Endothelial cell of umbilical vein (primary cell): ENCODE results near the gene GLYAT. TPM values are rescaled to one million over a fixed set of nuclear protein-coding genes. Genes with fewer than 3 reads are reported as not detected.

Source experiments
- BruUV-seq: library from RNA; stranded (reverse); fragments of 400-500 nt; replicated peaks from 2 replicates; lab custom pipeline; 2021; lab: Mats Ljungman, UMichigan
- CTCF ChIA-PET: fragments of 300-600, 350-600 bp; sonication (Branson Sonifier 250); formaldehyde crosslinking; loops from one replicate; lab custom pipeline; 2021; ENCODE audit warnings: antibody characterized with exemption, inconsistent platforms; lab: Charles Lee
- POLR2A ChIA-PET: fragments of 300-600, 350-600 bp; sonication (Branson Sonifier 250); formaldehyde crosslinking; loops from one replicate; lab custom pipeline; 2021; ENCODE audit warnings: antibody characterized with exemption, inconsistent platforms; lab: Charles Lee
- DNase-seq: peaks from one replicate; pipeline ENCODE4 v3.0.0-alpha.2; 2011; ENCODE audit warnings: low read depth, low spot score
- FAIRE-seq: peaks from 2 replicates; lab custom pipeline; 2011; peaks lifted over from hg19 to GRCh38; lab: Jason Lieb, UNC
- H2AFZ ChIP-seq: 2 replicates; pipeline ENCODE4 v1.6.0; 2012; ENCODE audit warnings: low read depth, low read length, control low read depth, inconsistent platforms
- H3K27ac ChIP-seq: 2 replicates; pipeline ENCODE4 v1.5.1; 2011; ENCODE audit warnings: low read depth, mild to moderate bottlenecking, control low read depth, low read length, moderate library complexity; ENCODE audit not compliant: insufficient read depth
- H3K27me3 ChIP-seq, 2 experiments: 2 replicates each; pipeline versions ENCODE4 v1.6.0 to v1.6.1; 2011; ENCODE audit warnings: low read length in 2 of 2, mixed read lengths in 1 of 2; ENCODE audit not compliant: control insufficient read depth in 2 of 2, insufficient read depth in 2 of 2
- H3K36me3 ChIP-seq, 2 experiments: 2 replicates in 1 of 2; 3 replicates in 1 of 2; pipeline ENCODE4 v1.5.1; 2011; ENCODE audit warnings: low read length in 2 of 2, mild to moderate bottlenecking in 1 of 2, moderate library complexity in 1 of 2; ENCODE audit not compliant: control insufficient read depth in 2 of 2, insufficient read depth in 2 of 2; ENCODE audit errors: extremely low read depth in 1 of 2
- H3K4me1 ChIP-seq: 3 replicates; pipeline ENCODE4 v1.5.1; 2011; ENCODE audit warnings: mild to moderate bottlenecking, low read length; ENCODE audit not compliant: control insufficient read depth, insufficient read depth; ENCODE audit errors: extremely low read depth
- H3K4me2 ChIP-seq: 2 replicates; pipeline ENCODE4 v1.6.1; 2011; ENCODE audit warnings: low read length, control low read depth, mixed read lengths; ENCODE audit not compliant: insufficient read depth
- H3K4me3 ChIP-seq, 3 experiments: fragments of 200-600 bp in 1 of 3; sonication (generic), shearing (Covaris generic) in 1 of 3; replicated peaks in 1 of 3; 2 replicates each; pipeline ENCODE4 v1.5.1; 2011 to 2016; ENCODE audit warnings: control low read depth in 3 of 3, low read length in 3 of 3, mild to moderate bottlenecking in 2 of 3, inconsistent platforms in 1 of 3, low read depth in 1 of 3, moderate library complexity in 1 of 3; ENCODE audit not compliant: insufficient read depth in 1 of 3
- H3K79me2 ChIP-seq: 2 replicates; pipeline ENCODE4 v1.6.0; 2012; ENCODE audit warnings: low read length, inconsistent platforms; ENCODE audit not compliant: control insufficient read depth, insufficient read depth
- H3K9ac ChIP-seq: replicated peaks from 2 replicates; pipeline ENCODE3; 2011; ENCODE audit warnings: low read length, control low read depth; ENCODE audit not compliant: insufficient read depth; ENCODE audit errors: extremely low read depth
- H3K9me1 ChIP-seq: replicated peaks from 3 replicates; pipeline ENCODE4 v1.6.0; 2011; ENCODE audit warnings: mild to moderate bottlenecking, low read length; ENCODE audit not compliant: control insufficient read depth, insufficient read depth; ENCODE audit errors: extremely low read depth
- H3K9me3 ChIP-seq: replicated peaks from 2 replicates; pipeline ENCODE4 v1.5.1; 2012; ENCODE audit warnings: low read length, inconsistent platforms; ENCODE audit not compliant: control insufficient read depth, insufficient read depth
- H4K20me1 ChIP-seq: replicated peaks from 2 replicates; pipeline ENCODE3; 2011; ENCODE audit warnings: mild to moderate bottlenecking, low read length; ENCODE audit not compliant: control insufficient read depth, insufficient read depth; ENCODE audit errors: extremely low read depth
- CTCF ChIP-seq, 2 donors: IDR thresholded peaks; 1 replicate in 1 of 2; 2 replicates in 1 of 2; pipeline ENCODE4 v1.5.1; 2011; ENCODE audit warnings: low read length in 2 of 2, mild to moderate bottlenecking in 2 of 2, moderate library complexity in 2 of 2, control low read depth in 1 of 2, inconsistent platforms in 1 of 2, low read depth in 1 of 2; ENCODE audit not compliant: insufficient read depth in 1 of 2; ENCODE audit errors: extremely low read depth in 1 of 2
- EZH2 ChIP-seq: IDR thresholded peaks from 2 replicates; pipeline ENCODE4 v1.6.1; 2012; ENCODE audit warnings: borderline replicate concordance, low read depth, mild to moderate bottlenecking, moderate library complexity, low read length, inconsistent platforms; ENCODE audit not compliant: severe bottlenecking
- FOS ChIP-seq: IDR thresholded peaks from 2 replicates; pipeline ENCODE4 v1.6.1; 2011; ENCODE audit warnings: mild to moderate bottlenecking, low read length, moderate library complexity, borderline replicate concordance; ENCODE audit not compliant: insufficient read depth
- GATA2 ChIP-seq: IDR thresholded peaks from 2 replicates; pipeline ENCODE4 v1.7.0; 2011; ENCODE audit warnings: low read depth, mild to moderate bottlenecking, moderate library complexity, mixed read lengths, low read length; ENCODE audit not compliant: insufficient read length, insufficient read depth
- JUN ChIP-seq: IDR thresholded peaks from 2 replicates; pipeline ENCODE4 v1.6.1; 2011; ENCODE audit warnings: borderline replicate concordance, low read depth; ENCODE audit not compliant: insufficient read length, insufficient read depth
- MAX ChIP-seq: IDR thresholded peaks from 2 replicates; pipeline ENCODE4 v1.6.1; 2011; ENCODE audit not compliant: insufficient read depth, insufficient read length
- MYC ChIP-seq: IDR thresholded peaks from one replicate; pipeline ENCODE4 v1.6.1; 2011; ENCODE audit warnings: mild to moderate bottlenecking, low read depth, low read length
- POLR2A ChIP-seq: IDR thresholded peaks from 2 replicates; pipeline ENCODE4 v1.6.1; 2012; ENCODE audit warnings: low read depth, mild to moderate bottlenecking, control low read depth, low read length
- POLR2AphosphoS5 ChIP-seq: IDR thresholded peaks from 2 replicates; pipeline ENCODE4 v1.6.1; 2012; ENCODE audit warnings: low read depth, mild to moderate bottlenecking, control low read depth, low read length, moderate library complexity; ENCODE audit not compliant: insufficient read depth
- dilution Hi-C: fragments of 300-500 bp; cut with MboI; formaldehyde crosslinking; loops from one replicate; pipeline ENCODE4 v1.15.0; 2019; ENCODE audit warnings: low sequenced_read_pairs; ENCODE audit not compliant: extremely low pct_ligation_motif_present
- intact Hi-C: fragments of 100-400 bp; cut with micrococcal nuclease; formaldehyde crosslinking; loops from one replicate; pipeline ENCODE4 v1.10.0; 2022
- polyA plus RNA-seq, 4 experiments: library from polyadenylated mRNA; depleted of rRNA in 3 of 4; stranded (reverse) in 3 of 4; unstranded in 1 of 4; fragments of >200 nt; gene quantifications; 2 replicates each; pipeline versions ENCODE4 v1.2.1 to v1.2.3, GENCODE V29; 2011 to 2012; ENCODE audit warnings: missing spikeins in 1 of 4
- total RNA-seq: library from RNA; stranded (reverse); gene quantifications from 2 replicates; pipeline ENCODE4 v1.2.3, GENCODE V29; 2021

The GLYAT gene
- total and polyA plus RNA-seq, 2 donors (not counting 3 experiments of a cell fraction or from before 2014, with no cell fraction given) = not detected

GRCh38 chr11:58776891-58777710 lies 45.4 kb upstream of the GLYAT start:
- Histone ChIP-seq H3K9me3 (no peaks in the 10 kb centered on the region), H2AFZ (no peak overlapping the region), H3K36me3 (no peaks in the 10 kb centered on the region), H3K4me1 (no peaks in the 10 kb centered on the region), H3K4me2 (no peak overlapping the region), H3K4me3 (no peak overlapping the region), H3K9me1 (no peaks in the 10 kb centered on the region), H3K27ac (no peak overlapping the region), H4K20me1 (no peaks in the 10 kb centered on the region), H3K79me2 (no peaks in the 10 kb centered on the region), H3K27me3 (no peaks in the 10 kb centered on the region), H3K9ac (no peak overlapping the region)
- ChIA-PET POLR2A (no interaction called here), CTCF (no interaction called here)
- FAIRE-seq (no peak), DNase-seq (no peak)
- TF ChIP-seq JUN (no peak), EZH2 (no peak), GATA2 (no peak), MYC (no peak), POLR2A (no peak), FOS (no peak), MAX (no peak), CTCF (IDR thresholded peaks at IDR 0.05; ENCODE audit: extremely low read depth in 1 of 2, insufficient read depth in 1 of 2, low read depth in 1 of 2, low read length in 2 of 2) (no peak), POLR2AphosphoS5 (no peak)
- intact Hi-C loops (no loop called here), dilution Hi-C loops (no loop called here)
- BruUV-seq = no TSS peak
